B cell (primary cell): Measurements from ENCODE around the gene SRSF1. TPM values are rescaled to one million over a fixed set of nuclear protein-coding genes. Genes with fewer than 3 reads are reported as not detected.

Experiments used
- ATAC-seq: fragments of 200-7000 bp; cut with Tn5 transposase; one replicate; pipeline ENCODE4 v1.10.0; 2021; ENCODE audit warnings: low read depth, mild to moderate bottlenecking, moderate number of reproducible peaks, moderate library complexity
- CTCF ChIA-PET: fragments of 350-600 bp; sonication (Branson Sonifier 250); formaldehyde crosslinking; loops from one replicate; lab custom pipeline; 2021; ENCODE audit warnings: antibody characterized with exemption, inconsistent platforms; lab: Charles Lee
- POLR2A ChIA-PET: fragments of 350-600 bp; sonication (Branson Sonifier 250); formaldehyde crosslinking; loops from one replicate; lab custom pipeline; 2021; ENCODE audit warnings: antibody characterized with exemption; lab: Charles Lee
- DNase-seq: peaks from one replicate; pipeline ENCODE4 v3.0.0; 2013
- H2AFZ ChIP-seq: 2 replicates; pipeline ENCODE4 v1.6.1; 2012; ENCODE audit warnings: mild to moderate bottlenecking, low read depth, low read length; ENCODE audit not compliant: insufficient read depth, poor library complexity, severe bottlenecking
- H3K27ac ChIP-seq, 2 donors: 1 replicate in 1 of 2; 2 replicates in 1 of 2; pipeline ENCODE4 v1.5.1; 2012 to 2013; ENCODE audit warnings: low read length in 2 of 2, mild to moderate bottlenecking in 2 of 2, moderate library complexity in 1 of 2
- H3K27me3 ChIP-seq, 4 experiments: fragments of 200-600 bp in 1 of 4; sonication (generic) in 1 of 4; replicated peaks in 1 of 4; 1 replicate in 2 of 4; 2 replicates in 2 of 4; pipeline versions ENCODE4 v1.6.1 to v1.7.0; 2013 to 2016; ENCODE audit warnings: low read length in 3 of 4, mild to moderate bottlenecking in 2 of 4, mixed read lengths in 1 of 4, moderate library complexity in 1 of 4; ENCODE audit not compliant: insufficient read depth in 4 of 4, control insufficient read depth in 3 of 4; ENCODE audit errors: control extremely low read depth in 1 of 4
- H3K36me3 ChIP-seq, 2 experiments: replicated peaks in 1 of 2; 1 replicate in 1 of 2; 2 replicates in 1 of 2; pipeline versions ENCODE4 v1.6.1 to v1.7.1; 2013; ENCODE audit warnings: low read length in 1 of 2; ENCODE audit not compliant: insufficient read depth in 2 of 2, control insufficient read depth in 1 of 2; ENCODE audit errors: control extremely low read depth in 1 of 2, extremely low read depth in 1 of 2
- H3K4me1 ChIP-seq, 2 donors: fragments of 200-600 bp in 1 of 2; sonication (generic) in 1 of 2; 1 replicate in 1 of 2; 2 replicates in 1 of 2; pipeline versions ENCODE4 v1.5.1 to v1.6.1; 2013 to 2017; ENCODE audit warnings: low read length in 2 of 2; ENCODE audit not compliant: control insufficient read depth in 2 of 2, insufficient read depth in 2 of 2
- H3K4me2 ChIP-seq: replicated peaks from 2 replicates; pipeline ENCODE3; 2012; ENCODE audit warnings: mild to moderate bottlenecking, low read depth, low read length; ENCODE audit not compliant: poor library complexity, severe bottlenecking
- H3K4me3 ChIP-seq, 5 experiments: fragments of 200-600 bp in 1 of 5; sonication (generic) in 1 of 5; 1 replicate in 3 of 5; 2 replicates in 2 of 5; pipeline versions ENCODE4 v1.5.1 to v1.7.0; 2011 to 2016; ENCODE audit warnings: low read length in 4 of 5, mild to moderate bottlenecking in 4 of 5, low read depth in 2 of 5, control low read depth in 1 of 5, moderate library complexity in 1 of 5; ENCODE audit not compliant: insufficient read depth in 1 of 5; ENCODE audit errors: control extremely low read depth in 1 of 5, extremely low read depth in 1 of 5
- H3K79me2 ChIP-seq: fragments of 200-600 bp; sonication (generic); one replicate; pipeline ENCODE4 v1.6.0; 2016; ENCODE audit warnings: low read length; ENCODE audit not compliant: control insufficient read depth, insufficient read depth
- H3K9ac ChIP-seq: fragments of 200-600 bp; sonication (generic); 2 replicates; pipeline ENCODE4 v1.6.1; 2017; ENCODE audit warnings: mild to moderate bottlenecking, low read length, moderate library complexity
- H3K9me3 ChIP-seq, 3 donors: one replicate each; pipeline versions ENCODE4 v1.6.1 to v1.7.1; 2013; ENCODE audit warnings: low read length in 2 of 3; ENCODE audit not compliant: control insufficient read depth in 2 of 3, insufficient read depth in 1 of 3; ENCODE audit errors: control extremely low read depth in 1 of 3
- H4K20me1 ChIP-seq: 2 replicates; pipeline ENCODE4 v1.6.0; 2012; ENCODE audit warnings: mild to moderate bottlenecking, low read length; ENCODE audit not compliant: insufficient read depth, control insufficient read depth, poor library complexity, severe bottlenecking
- H3K27ac Mint-ChIP-seq: one replicate; pipeline ENCODE4 v1.8.0; 2021; ENCODE audit warnings: mixed read lengths
- H3K27me3 Mint-ChIP-seq: one replicate; pipeline ENCODE4 v1.8.0; 2021; ENCODE audit warnings: mixed read lengths
- H3K4me1 Mint-ChIP-seq: one replicate; pipeline ENCODE4 v1.8.0; 2021; ENCODE audit warnings: mixed read lengths
- H3K4me3 Mint-ChIP-seq: one replicate; pipeline ENCODE4 v1.8.0; 2021; ENCODE audit warnings: mixed read lengths
- H3K9me3 Mint-ChIP-seq: one replicate; pipeline ENCODE4 v1.8.0; 2022; ENCODE audit warnings: mixed read lengths; ENCODE audit not compliant: insufficient read depth
- EZH2 ChIP-seq: IDR thresholded peaks from 2 replicates; pipeline ENCODE4 v1.6.1; 2012; ENCODE audit warnings: borderline replicate concordance, low read depth, mild to moderate bottlenecking, moderate library complexity, low read length; ENCODE audit not compliant: insufficient read depth, poor library complexity, severe bottlenecking
- WGBS: methylation state at CpG from one replicate; pipeline ENCODE4 v1.1.5; 2013; ENCODE audit warnings: missing lambda C conversion rate; ENCODE audit not compliant: insufficient coverage; 5-methylcytosine and 5-hydroxymethylcytosine counted together
- intact Hi-C: fragments of 100-400 bp; cut with micrococcal nuclease; formaldehyde crosslinking; loops from one replicate; pipeline ENCODE4 v1.10.0; 2022
- polyA plus RNA-seq: library from polyadenylated mRNA; depleted of rRNA; stranded (reverse); fragments of >200 nt; gene quantifications from 2 replicates; pipeline ENCODE4 v1.2.3, GENCODE V29; 2012
- total RNA-seq, 2 donors: library from RNA; stranded (reverse); fragments of 120-200 nt in 1 of 2; gene quantifications; 1 replicate in 1 of 2; 2 replicates in 1 of 2; pipeline versions ENCODE4 v1.2.3 to v1.2.4, GENCODE V29; 2013 to 2022
- TF ChIP-seq, protein P1 (sequence below): fragments of 200-600 bp; IDR thresholded peaks from one replicate; pipeline ENCODE4 v1.8.0; 2022; ENCODE audit warnings: antibody characterized with exemption, mild to moderate bottlenecking

SRSF1 gene
- total and polyA plus RNA-seq, 2 donors (not counting 1 experiment from before 2014, with no cell fraction given) = 163 to 250 TPM

DNA sequence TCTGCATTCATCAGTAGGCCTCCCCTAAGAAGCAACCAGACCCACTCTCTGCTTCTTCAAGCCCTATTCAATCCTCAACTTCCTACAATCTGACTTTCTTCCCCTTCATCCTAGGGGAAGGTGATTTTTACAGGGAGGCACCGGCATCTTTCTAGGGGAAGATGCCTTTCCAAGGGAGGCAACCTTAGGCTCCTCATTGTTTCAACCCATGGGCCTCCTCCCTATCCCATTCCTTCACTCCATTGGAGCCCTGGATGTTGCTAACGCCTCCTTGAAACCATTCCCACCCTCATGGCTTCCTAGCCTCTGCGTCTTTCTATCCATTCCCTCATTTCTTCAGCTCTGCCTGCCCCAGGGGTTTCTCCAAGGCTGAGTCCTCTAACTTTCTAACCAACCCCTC lies 49.2 kb downstream of the SRSF1 start:
- no peak overlapping the region for H3K4me3 Mint-ChIP-seq
- ChIA-PET POLR2A (no interaction called here), CTCF (interaction anchor here (0.9 kb wide), 1 partner anchor 98 kb away, joined by 5 read pairs; no protein-coding TSS in a partner anchor)
- intact Hi-C loops = loop anchor here (2.0 kb wide), 1 partner anchor 29 kb away; no protein-coding TSS in a partner anchor
- Histone ChIP-seq H3K4me1 (peaks cover 23 to 24% of the 10 kb centered on the region in 2 donors), H3K4me2 (no peak overlapping the region), H3K9me3 (peaks cover 0 to 12% (median 0%) of the 10 kb centered on the region in 3 donors), H3K79me2 (no peaks in the 10 kb centered on the region), H4K20me1 (peaks cover 17% of the 10 kb centered on the region), H3K27me3 (peaks cover 0 to 77% (median 39%) of the 10 kb centered on the region in 4 experiments), H3K36me3 (no peaks in the 10 kb centered on the region), H2AFZ (no peak overlapping the region), H3K9ac (no peak overlapping the region), H3K4me3 (no peak overlapping the region), H3K27ac (no peak overlapping the region)
- H3K27ac Mint-ChIP-seq = no peak overlapping the region
- ATAC-seq = no peak
- peaks cover 25% of the 10 kb centered on the region for H3K4me1 Mint-ChIP-seq
- no peaks in the 10 kb centered on the region for H3K9me3 Mint-ChIP-seq
- WGBS = 82% methylated on average over 3 of the region's 3 CpGs
- DNase-seq = no peak
- TF ChIP-seq EZH2 = no peak
- TF ChIP-seq, protein P1, sequence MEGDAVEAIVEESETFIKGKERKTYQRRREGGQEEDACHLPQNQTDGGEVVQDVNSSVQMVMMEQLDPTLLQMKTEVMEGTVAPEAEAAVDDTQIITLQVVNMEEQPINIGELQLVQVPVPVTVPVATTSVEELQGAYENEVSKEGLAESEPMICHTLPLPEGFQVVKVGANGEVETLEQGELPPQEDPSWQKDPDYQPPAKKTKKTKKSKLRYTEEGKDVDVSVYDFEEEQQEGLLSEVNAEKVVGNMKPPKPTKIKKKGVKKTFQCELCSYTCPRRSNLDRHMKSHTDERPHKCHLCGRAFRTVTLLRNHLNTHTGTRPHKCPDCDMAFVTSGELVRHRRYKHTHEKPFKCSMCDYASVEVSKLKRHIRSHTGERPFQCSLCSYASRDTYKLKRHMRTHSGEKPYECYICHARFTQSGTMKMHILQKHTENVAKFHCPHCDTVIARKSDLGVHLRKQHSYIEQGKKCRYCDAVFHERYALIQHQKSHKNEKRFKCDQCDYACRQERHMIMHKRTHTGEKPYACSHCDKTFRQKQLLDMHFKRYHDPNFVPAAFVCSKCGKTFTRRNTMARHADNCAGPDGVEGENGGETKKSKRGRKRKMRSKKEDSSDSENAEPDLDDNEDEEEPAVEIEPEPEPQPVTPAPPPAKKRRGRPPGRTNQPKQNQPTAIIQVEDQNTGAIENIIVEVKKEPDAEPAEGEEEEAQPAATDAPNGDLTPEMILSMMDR = no peak
- H3K27me3 Mint-ChIP-seq = peaks cover 66% of the 10 kb centered on the region

DNA sequence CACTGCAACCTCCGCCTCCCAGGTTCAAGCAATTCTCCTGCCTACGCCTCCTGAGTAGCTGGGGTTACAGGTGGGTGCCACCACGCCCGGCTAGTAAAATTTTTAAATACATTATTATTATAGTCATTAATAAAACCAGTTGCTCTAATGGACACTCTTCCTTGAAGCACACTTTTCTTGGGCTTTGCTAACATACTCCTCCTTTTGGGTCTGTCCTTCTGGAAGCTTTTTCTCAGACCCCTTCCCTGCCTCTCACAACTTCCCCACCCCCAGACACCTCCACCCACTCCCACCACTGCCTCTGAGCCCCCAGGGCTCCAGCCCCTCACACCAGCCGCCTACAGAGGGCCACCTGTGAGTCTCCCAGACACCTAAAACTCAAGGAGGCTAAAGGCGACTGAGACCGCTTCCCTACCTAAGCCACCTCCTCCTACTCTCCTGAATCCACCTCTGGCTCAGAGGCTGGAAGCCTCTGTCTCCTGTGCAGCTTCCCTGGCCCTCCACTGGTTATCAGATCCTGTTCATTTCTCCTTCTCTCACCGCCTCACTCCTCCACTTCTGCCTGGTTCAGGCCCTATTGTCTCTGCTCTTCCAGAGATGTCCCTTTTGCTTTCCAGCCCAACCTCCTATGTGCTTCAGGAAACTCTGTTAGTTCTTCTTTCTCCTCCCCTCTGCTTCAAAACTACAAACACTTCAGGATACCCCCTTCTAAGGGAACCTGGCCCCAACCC lies 49.8 kb downstream of the SRSF1 start:
- H3K4me2 ChIP-seq = no peak overlapping the region
- H3K27ac ChIP-seq = no peak overlapping the region
- no peak overlapping the region for H3K4me3 ChIP-seq
- Mint-ChIP-seq H3K4me1 (peaks cover 25% of the 10 kb centered on the region), H3K4me3 (no peak overlapping the region), H3K27me3 (peaks cover 66% of the 10 kb centered on the region), H3K27ac (no peak overlapping the region), H3K9me3 (no peaks in the 10 kb centered on the region)
- DNase-seq (no peak), ATAC-seq (no peak)
- H3K27me3 ChIP-seq = peaks cover 0 to 77% (median 41%) of the 10 kb centered on the region in 4 experiments
- peaks cover 17% of the 10 kb centered on the region for H4K20me1 ChIP-seq
- H3K9ac ChIP-seq = no peak overlapping the region
- peaks cover 0 to 14% (median 0%) of the 10 kb centered on the region in 3 donors for H3K9me3 ChIP-seq
- 95% methylated on average over 6 of the region's 8 CpGs for WGBS
- no peak overlapping the region for H2AFZ ChIP-seq
- no peaks in the 10 kb centered on the region for H3K79me2 ChIP-seq
- ChIA-PET POLR2A (no interaction called here), CTCF (interaction anchor here (0.7 to 1.5 kb wide), 2 partner anchors 36 to 55 kb away, joined by 3 read pairs; no protein-coding TSS in a partner anchor)
- intact Hi-C loops = loop anchor here (2.0 kb wide), 1 partner anchor 30 kb away; no protein-coding TSS in a partner anchor
- H3K36me3 ChIP-seq = no peaks in the 10 kb centered on the region
- peaks cover 23 to 24% of the 10 kb centered on the region in 2 donors for H3K4me1 ChIP-seq
- TF ChIP-seq EZH2 = no peak
